Measurements from ENCODE around the gene RECK.
"Not testable (repeated sequence)": the region's sequence is repeated elsewhere in the genome, so short reads cannot be mapped to it uniquely, and the experiment has no call there.

Gene RECK

GRCh38 chr9:36154331-36154952, 117.7 kb downstream of the RECK start:
- DNase-seq (ENCODE audit: low read depth), result no peak

- DNase-seq (ENCODE audit: low read depth), result no peak
Observed at GRCh38 chr9:36156116-36156515, 119.4 kb downstream of the RECK start.

- DNase-seq (ENCODE audit: low read depth), result no peak
Observed at GRCh38 chr9:36158122-36158521, 121.4 kb downstream of the RECK start.

- DNase-seq (ENCODE audit: low read depth), result no peak
Observed at GRCh38 chr9:36158917-36159316, 122.2 kb downstream of the RECK start.

- not testable (repeated sequence) for DNase-seq (ENCODE audit: low read depth)
Observed at GRCh38 chr9:36159509-36159908, 122.8 kb downstream of the RECK start.

- DNase-seq (ENCODE audit: low read depth), result not testable (repeated sequence)
Observed at GRCh38 chr9:36160126-36160525, 123.4 kb downstream of the RECK start.

- DNase-seq (ENCODE audit: low read depth), result no peak
Observed at GRCh38 chr9:36161187-36161586, 124.5 kb downstream of the RECK start.

GRCh38 chr9:36162211-36162738, 125.6 kb downstream of the RECK start:
- DNase-seq (ENCODE audit: low read depth), result no peak

- DNase-seq (ENCODE audit: low read depth), result no peak
Observed at GRCh38 chr9:36163049-36163785, 126.5 kb downstream of the RECK start.

GRCh38 chr9:36163786-36164170, 127.1 kb downstream of the RECK start:
- DNase-seq (ENCODE audit: low read depth), result no peak

- no peak for DNase-seq (ENCODE audit: low read depth)
Observed at GRCh38 chr9:36164372-36164771, 127.7 kb downstream of the RECK start.

- DNase-seq (ENCODE audit: low read depth), result no peak
Observed at GRCh38 chr9:36164989-36165388, 128.3 kb downstream of the RECK start.

- no peak for DNase-seq (ENCODE audit: low read depth)
Observed at GRCh38 chr9:36165826-36166167, 129.1 kb downstream of the RECK start.

GRCh38 chr9:36166168-36166927, 129.6 kb downstream of the RECK start:
- DNase-seq (ENCODE audit: low read depth), result peak; percentile 68

GRCh38 chr9:36169166-36169565, 132.5 kb downstream of the RECK start, which contains the start of gene CCIN:
Gene CCIN (plus strand): TSS chr9:36169388. CDS start chr9:36169503, 115 bp downstream.
- no peak for DNase-seq (ENCODE audit: low read depth)

GRCh38 chr9:36169708-36170107, 133.0 kb downstream of the RECK start:
- no peak for DNase-seq (ENCODE audit: low read depth)

GRCh38 chr9:36170531-36170930, 133.8 kb downstream of the RECK start:
- DNase-seq (ENCODE audit: low read depth), result no peak

GRCh38 chr9:36173861-36174260, 137.1 kb downstream of the RECK start:
- no peak for DNase-seq (ENCODE audit: low read depth)

All from T follicular helper cell (primary cell).